Fibroblast of lung (primary cell): Measurements from ENCODE around the gene BRD3. TPM values are rescaled to one million over a fixed set of nuclear protein-coding genes. Genes with fewer than 3 reads are reported as not detected.

ENCODE experiments used
- DNase-seq, 2 donors: peaks; one replicate each; pipeline versions ENCODE4 v3.0.0 to v3.0.0-alpha.2; 2010; ENCODE audit warnings: low read depth in 2 of 2
- H2AFZ ChIP-seq: 2 replicates; pipeline ENCODE4 v1.5.1; 2012; ENCODE audit warnings: low read length, control low read depth, inconsistent platforms
- H3K27ac ChIP-seq: 2 replicates; pipeline ENCODE4 v1.5.1; 2011; ENCODE audit warnings: low read length, control low read depth; ENCODE audit not compliant: insufficient read depth
- H3K27me3 ChIP-seq: 2 replicates; pipeline ENCODE4 v1.5.1; 2011; ENCODE audit warnings: mild to moderate bottlenecking, low read length; ENCODE audit not compliant: control insufficient read depth, insufficient read depth
- H3K36me3 ChIP-seq: 2 replicates; pipeline ENCODE4 v1.5.1; 2011; ENCODE audit warnings: low read length; ENCODE audit not compliant: control insufficient read depth, insufficient read depth
- H3K4me1 ChIP-seq: 2 replicates; pipeline ENCODE4 v1.5.1; 2011; ENCODE audit warnings: low read length; ENCODE audit not compliant: control insufficient read depth, insufficient read depth; ENCODE audit errors: extremely low read depth
- H3K4me2 ChIP-seq: 2 replicates; pipeline ENCODE4 v1.5.1; 2011; ENCODE audit warnings: low read length, control low read depth; ENCODE audit not compliant: insufficient read depth; ENCODE audit errors: extremely low read depth
- H3K4me3 ChIP-seq, 4 experiments: fragments of 200-600 bp in 1 of 4; sonication (generic) in 1 of 4; replicated peaks in 1 of 4; 2 replicates each; pipeline ENCODE4 v1.5.1; 2011 to 2016; ENCODE audit warnings: low read length in 4 of 4, low read depth in 3 of 4, mild to moderate bottlenecking in 3 of 4, control low read depth in 2 of 4, inconsistent platforms in 1 of 4, mixed read lengths in 1 of 4; ENCODE audit not compliant: insufficient read depth in 1 of 4; ENCODE audit errors: control extremely low read depth in 1 of 4
- H3K79me2 ChIP-seq: 2 replicates; pipeline ENCODE4 v1.5.1; 2012; ENCODE audit warnings: mild to moderate bottlenecking, low read length, inconsistent platforms; ENCODE audit not compliant: control insufficient read depth, insufficient read depth
- H3K9ac ChIP-seq: 2 replicates; pipeline ENCODE4 v1.5.1; 2011; ENCODE audit warnings: mild to moderate bottlenecking, low read length, control low read depth; ENCODE audit not compliant: insufficient read depth
- H3K9me3 ChIP-seq: 2 replicates; pipeline ENCODE4 v1.5.1; 2012; ENCODE audit warnings: low read depth, low read length; ENCODE audit not compliant: control insufficient read depth, insufficient read depth
- H4K20me1 ChIP-seq: 2 replicates; pipeline ENCODE4 v1.5.1; 2011; ENCODE audit warnings: low read length; ENCODE audit not compliant: control insufficient read depth, insufficient read depth; ENCODE audit errors: extremely low read depth
- CTCF ChIP-seq, 2 donors: IDR thresholded peaks in 1 of 2; conservative IDR thresholded peaks in 1 of 2; 1 replicate in 1 of 2; 2 replicates in 1 of 2; pipeline ENCODE4 v1.5.1; 2011 to 2012; ENCODE audit warnings: low read length in 2 of 2, control low read depth in 1 of 2, inconsistent platforms in 1 of 2, low read depth in 1 of 2, mild to moderate bottlenecking in 1 of 2
- EZH2 ChIP-seq: IDR thresholded peaks from 2 replicates; pipeline ENCODE4 v1.5.1; 2012; ENCODE audit warnings: low read length, control low read depth, mild to moderate bottlenecking; ENCODE audit errors: missing control alignments
- polyA plus RNA-seq, 2 donors: library from polyadenylated mRNA; depleted of rRNA in 1 of 2; stranded (reverse) in 1 of 2; unstranded in 1 of 2; fragments of >200 nt; gene quantifications; 2 replicates each; pipeline ENCODE4 v1.2.1, GENCODE V29; 2011 to 2012; ENCODE audit warnings: missing spikeins in 1 of 2
- total RNA-seq: library from RNA; depleted of rRNA; stranded (reverse); fragments of >200 nt; gene quantifications from 2 replicates; pipeline ENCODE4 v1.2.1, GENCODE V29; 2014

BRD3 gene
- total and polyA plus RNA-seq, 2 donors (not counting 1 experiment from before 2014, with no cell fraction given) = 7.6 to 10.4 TPM

GRCh38 chr9:134048582-134048968 is 19.3 kb downstream of the BRD3 start:
- H2AFZ ChIP-seq = no peak overlapping the region
- no peak overlapping the region for H3K9ac ChIP-seq
- TF ChIP-seq CTCF (conservative IDR thresholded peaks at IDR 0.05 in 1 of 2, IDR thresholded peaks at IDR 0.05 in 1 of 2; ENCODE audit: low read depth in 1 of 2, low read length in 2 of 2) (no peak), EZH2 (no peak)
- no peaks in the 10 kb centered on the region for H3K4me1 ChIP-seq
- no peaks in the 10 kb centered on the region for H4K20me1 ChIP-seq
- H3K36me3 ChIP-seq = peaks cover 20% of the 10 kb centered on the region
- no peaks in the 10 kb centered on the region for H3K27me3 ChIP-seq
- DNase-seq = no peak
- H3K9me3 ChIP-seq = no peaks in the 10 kb centered on the region
- no peaks in the 10 kb centered on the region for H3K79me2 ChIP-seq
- no peak overlapping the region for H3K4me3 ChIP-seq
- no peak overlapping the region for H3K4me2 ChIP-seq
- no peak overlapping the region for H3K27ac ChIP-seq

- no peak for DNase-seq
- H3K79me2 ChIP-seq = no peaks in the 10 kb centered on the region
- H3K4me1 ChIP-seq = no peaks in the 10 kb centered on the region
- no peak overlapping the region for H2AFZ ChIP-seq
- no peaks in the 10 kb centered on the region for H3K9me3 ChIP-seq
- peaks cover 20% of the 10 kb centered on the region for H3K36me3 ChIP-seq
- H3K4me2 ChIP-seq = no peak overlapping the region
- H4K20me1 ChIP-seq = no peaks in the 10 kb centered on the region
- no peak overlapping the region for H3K9ac ChIP-seq
- H3K27ac ChIP-seq = no peak overlapping the region
- no peak overlapping the region for H3K4me3 ChIP-seq
- H3K27me3 ChIP-seq = no peaks in the 10 kb centered on the region
- no peak for TF ChIP-seq EZH2
- TF ChIP-seq CTCF (conservative IDR thresholded peaks at IDR 0.05 in 1 of 2, IDR thresholded peaks at IDR 0.05 in 1 of 2; ENCODE audit: low read depth in 1 of 2, low read length in 2 of 2) = no peak
Observed at GRCh38 chr9:134047868-134048581, 19.8 kb downstream of the BRD3 start.

GRCh38 chr9:134046894-134047681 is 20.7 kb downstream of the BRD3 start:
- Histone ChIP-seq H3K36me3 (peaks cover 20% of the 10 kb centered on the region), H3K4me1 (no peaks in the 10 kb centered on the region), H3K9ac (no peak overlapping the region), H3K27ac (no peak overlapping the region), H3K27me3 (no peaks in the 10 kb centered on the region), H4K20me1 (no peaks in the 10 kb centered on the region), H3K4me2 (no peak overlapping the region), H2AFZ (no peak overlapping the region), H3K4me3 (no peak overlapping the region), H3K9me3 (no peaks in the 10 kb centered on the region), H3K79me2 (no peaks in the 10 kb centered on the region)
- no peak for TF ChIP-seq CTCF (conservative IDR thresholded peaks at IDR 0.05 in 1 of 2, IDR thresholded peaks at IDR 0.05 in 1 of 2; ENCODE audit: low read depth in 1 of 2, low read length in 2 of 2)
- TF ChIP-seq EZH2 = no peak
- no peak for DNase-seq
